AG09309 (cell line): ENCODE results near the gene WDR76.
"Not testable (repeated sequence)": the region's sequence is repeated elsewhere in the genome, so short reads cannot be mapped to it uniquely, and the experiment has no call there.

ENCODE experiments used
- DNase-seq: peaks from one replicate; pipeline ENCODE4 v3.0.0-alpha.2; 2010; ENCODE audit warnings: low read depth
- H3K4me3 ChIP-seq: 2 replicates; pipeline ENCODE4 v1.5.1; 2011; ENCODE audit warnings: mild to moderate bottlenecking, low read depth, low read length, moderate library complexity; ENCODE audit not compliant: control insufficient read depth
- TF ChIP-seq, protein P1 (sequence below): IDR thresholded peaks from 2 replicates; pipeline ENCODE4 v1.5.1; 2011; ENCODE audit warnings: mild to moderate bottlenecking, low read depth, low read length, inconsistent platforms; ENCODE audit not compliant: insufficient read depth, control insufficient read depth; ENCODE audit errors: missing control alignments

Gene WDR76

DNA sequence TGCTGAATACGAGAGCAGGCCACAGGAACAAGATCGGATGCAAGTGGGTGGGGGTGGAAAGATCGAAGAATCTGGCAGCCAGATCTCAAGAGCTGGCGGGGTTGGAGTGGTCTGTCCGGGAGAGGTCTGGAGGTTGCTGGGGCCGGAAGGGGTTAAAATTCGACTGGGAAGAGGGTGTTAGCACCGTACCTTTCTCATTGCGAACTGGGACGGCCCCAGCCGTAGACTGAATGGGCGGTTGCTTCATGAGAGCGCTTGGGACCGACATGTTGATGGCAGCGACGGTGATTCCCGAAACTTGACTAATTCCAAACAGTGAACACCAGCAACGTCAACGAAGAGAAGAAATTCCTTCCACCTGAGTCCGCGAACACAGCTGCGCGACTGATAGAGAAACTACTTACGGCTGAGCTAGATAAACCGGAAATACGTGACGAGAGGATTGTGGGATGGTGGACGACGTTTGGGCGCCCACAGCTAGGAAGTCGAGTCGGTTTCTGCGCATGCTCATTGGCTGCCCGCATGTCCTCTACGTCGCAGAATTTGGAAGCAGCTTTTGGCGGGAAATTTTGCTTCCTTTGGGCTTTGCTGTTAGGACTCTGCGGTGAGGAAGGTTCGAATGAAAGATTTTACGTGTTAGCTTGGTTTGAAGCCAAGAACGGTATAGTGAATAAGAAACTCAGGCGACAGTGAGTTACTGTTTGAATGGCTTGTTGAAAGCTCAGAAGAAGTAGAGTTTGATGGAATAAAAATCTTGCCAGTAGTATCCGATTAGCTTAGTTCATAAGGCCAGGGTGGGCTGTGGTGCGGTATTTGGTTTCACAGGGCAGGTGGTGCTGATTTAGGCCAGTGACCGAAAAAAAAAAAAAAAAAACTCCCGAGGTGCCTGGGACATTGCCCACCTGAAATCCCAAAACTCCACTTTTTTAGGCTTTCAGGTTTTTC lies 2.2 kb upstream of the WDR76 start, which contains the start of gene MFAP1:
TSS of gene MFAP1 (minus strand) at position 389 of the 945 bp plus-strand sequence. CDS start at position 268, 121 bp downstream.
- DNase-seq: peak; percentile 89
- TF ChIP-seq, protein P1, sequence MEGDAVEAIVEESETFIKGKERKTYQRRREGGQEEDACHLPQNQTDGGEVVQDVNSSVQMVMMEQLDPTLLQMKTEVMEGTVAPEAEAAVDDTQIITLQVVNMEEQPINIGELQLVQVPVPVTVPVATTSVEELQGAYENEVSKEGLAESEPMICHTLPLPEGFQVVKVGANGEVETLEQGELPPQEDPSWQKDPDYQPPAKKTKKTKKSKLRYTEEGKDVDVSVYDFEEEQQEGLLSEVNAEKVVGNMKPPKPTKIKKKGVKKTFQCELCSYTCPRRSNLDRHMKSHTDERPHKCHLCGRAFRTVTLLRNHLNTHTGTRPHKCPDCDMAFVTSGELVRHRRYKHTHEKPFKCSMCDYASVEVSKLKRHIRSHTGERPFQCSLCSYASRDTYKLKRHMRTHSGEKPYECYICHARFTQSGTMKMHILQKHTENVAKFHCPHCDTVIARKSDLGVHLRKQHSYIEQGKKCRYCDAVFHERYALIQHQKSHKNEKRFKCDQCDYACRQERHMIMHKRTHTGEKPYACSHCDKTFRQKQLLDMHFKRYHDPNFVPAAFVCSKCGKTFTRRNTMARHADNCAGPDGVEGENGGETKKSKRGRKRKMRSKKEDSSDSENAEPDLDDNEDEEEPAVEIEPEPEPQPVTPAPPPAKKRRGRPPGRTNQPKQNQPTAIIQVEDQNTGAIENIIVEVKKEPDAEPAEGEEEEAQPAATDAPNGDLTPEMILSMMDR: no peak
- peak within 1 kb of the TSS; percentile 99 for H3K4me3 ChIP-seq

DNA sequence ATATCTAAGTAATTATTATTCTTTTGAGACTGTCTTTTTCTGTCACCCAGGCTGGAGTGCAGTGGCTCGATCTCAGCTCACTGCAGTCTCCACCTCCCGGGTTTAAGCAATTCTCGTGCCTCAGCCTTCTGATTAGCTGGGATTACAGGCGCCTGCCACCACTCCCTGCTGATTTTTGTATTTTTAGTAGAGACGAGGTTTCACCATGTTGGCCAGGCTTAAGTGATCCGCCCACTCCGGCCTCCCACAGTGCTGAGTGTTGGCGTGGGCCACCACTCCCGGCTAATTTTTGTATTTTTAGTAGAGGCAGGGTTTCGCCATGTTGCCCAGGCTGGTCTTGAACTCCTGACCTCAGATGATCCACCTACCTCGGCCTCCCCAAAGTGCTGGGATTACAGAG lies 1.5 kb upstream of the WDR76 start:
- not testable (repeated sequence) for DNase-seq, H3K4me3 ChIP-seq

DNA sequence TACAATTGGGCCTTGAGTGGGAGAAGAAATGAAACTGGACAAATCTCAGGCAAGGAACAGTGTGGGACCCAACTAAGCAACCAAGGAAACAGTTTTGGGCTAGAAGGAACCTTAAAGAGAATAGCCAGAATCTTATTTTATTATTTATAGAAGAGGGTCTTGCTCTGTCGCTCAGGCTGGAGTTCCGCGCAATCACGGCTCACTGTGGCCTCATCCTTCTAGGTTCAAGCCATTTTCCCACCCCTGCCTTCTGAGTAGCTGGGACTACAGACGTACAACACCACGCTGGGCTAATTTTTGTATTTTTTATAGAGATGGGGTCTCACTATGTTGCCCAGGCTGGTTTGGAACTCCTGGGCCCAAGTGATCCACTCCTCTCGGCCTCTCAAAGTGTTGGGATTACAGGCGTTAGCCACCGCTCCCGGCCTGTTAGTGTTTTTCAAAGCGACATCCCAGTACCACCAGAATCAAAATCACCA lies 734 bp upstream of the WDR76 start:
- TF ChIP-seq, protein P1: no peak
- H3K4me3 ChIP-seq: peak overlapping the region; percentile 63
- no peak for DNase-seq

DNA sequence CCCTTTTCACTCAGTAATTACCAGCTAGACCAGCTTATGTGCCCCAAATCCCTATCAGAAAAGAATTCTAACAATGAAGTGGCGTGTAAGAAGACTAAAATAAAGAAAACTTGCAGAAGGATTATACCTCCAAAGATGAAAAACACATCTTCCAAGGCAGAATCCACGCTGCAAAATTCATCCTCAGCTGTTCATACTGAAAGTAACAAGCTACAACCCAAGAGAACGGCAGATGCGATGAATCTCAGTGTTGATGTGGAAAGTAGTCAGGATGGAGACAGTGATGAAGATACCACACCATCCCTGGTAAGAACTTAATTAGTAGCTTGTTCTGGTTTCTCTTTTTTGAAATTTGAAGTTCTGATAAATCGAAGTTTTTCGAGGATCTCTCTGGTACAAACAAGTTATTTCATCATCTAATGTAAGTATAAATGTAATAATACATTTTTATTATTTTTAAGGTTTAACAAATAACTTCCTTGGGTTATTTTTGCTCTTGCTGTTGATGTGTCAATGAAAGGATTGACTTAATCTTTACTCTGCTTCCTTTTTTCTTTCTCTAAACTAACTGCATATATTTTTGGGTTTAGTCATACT lies 1.4 kb downstream of the WDR76 start:
- no peak overlapping the region; the same call in 1 of the 2 replicates for H3K4me3 ChIP-seq
- TF ChIP-seq, protein P1: no peak
- no peak for DNase-seq

DNA sequence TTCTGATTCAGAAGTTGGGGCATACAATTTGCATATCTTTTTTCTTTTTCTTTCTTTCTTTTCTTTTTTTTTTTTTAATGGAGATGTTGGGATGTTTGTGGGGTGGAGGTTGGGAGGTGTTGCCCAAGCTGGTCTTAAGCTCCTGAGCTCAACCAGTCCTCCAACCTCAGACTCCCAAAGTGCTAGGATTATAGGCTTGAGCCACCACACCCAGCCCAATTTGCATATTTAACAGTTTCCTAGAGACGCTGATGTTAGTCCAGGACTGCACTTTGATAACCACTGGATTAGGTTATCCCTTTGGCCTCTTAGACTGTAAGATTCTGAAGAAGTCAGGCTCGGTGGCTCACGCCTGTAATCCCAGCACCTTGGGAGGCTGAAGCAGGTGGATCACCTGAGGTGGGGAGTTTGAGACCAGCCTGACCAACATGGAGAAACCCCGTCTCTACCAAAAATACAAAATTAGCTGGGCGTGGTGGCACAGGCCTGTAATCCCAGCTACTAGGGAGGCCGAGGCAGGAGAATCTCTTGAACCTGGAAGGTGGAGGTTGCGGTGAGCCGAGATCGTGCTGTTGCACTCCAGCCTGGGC lies 3.2 kb downstream of the WDR76 start:
- not testable (repeated sequence) for DNase-seq, H3K4me3 ChIP-seq

DNA sequence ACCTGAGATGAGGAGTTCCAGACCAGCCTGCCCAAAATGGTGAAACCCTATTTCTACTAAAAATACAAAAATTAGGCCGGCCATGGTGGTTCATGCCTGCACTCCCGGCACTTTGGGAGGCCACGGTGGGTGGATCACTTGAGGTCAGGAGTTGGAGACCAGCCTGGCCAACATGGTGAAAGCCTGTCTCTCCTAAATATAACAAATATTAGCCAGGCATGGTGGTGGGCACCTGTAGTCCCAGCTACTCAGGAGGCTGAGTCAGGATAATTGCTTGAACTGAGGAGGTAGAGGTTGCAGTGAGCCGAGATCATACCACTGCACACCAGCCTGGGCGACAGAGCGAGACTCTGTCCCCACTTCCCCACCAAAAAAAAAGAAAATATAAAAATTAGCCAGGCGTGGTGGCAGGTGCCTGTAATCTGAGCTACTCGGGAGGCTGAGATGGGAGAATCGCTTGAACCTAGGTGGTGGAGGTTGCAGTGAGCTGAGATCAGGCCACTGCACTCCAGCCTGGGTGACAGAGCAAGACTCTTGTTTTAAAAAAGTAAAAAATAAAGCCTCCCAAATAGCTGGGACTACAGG lies 4.0 kb downstream of the WDR76 start:
- not testable (repeated sequence) for H3K4me3 ChIP-seq, DNase-seq

DNA sequence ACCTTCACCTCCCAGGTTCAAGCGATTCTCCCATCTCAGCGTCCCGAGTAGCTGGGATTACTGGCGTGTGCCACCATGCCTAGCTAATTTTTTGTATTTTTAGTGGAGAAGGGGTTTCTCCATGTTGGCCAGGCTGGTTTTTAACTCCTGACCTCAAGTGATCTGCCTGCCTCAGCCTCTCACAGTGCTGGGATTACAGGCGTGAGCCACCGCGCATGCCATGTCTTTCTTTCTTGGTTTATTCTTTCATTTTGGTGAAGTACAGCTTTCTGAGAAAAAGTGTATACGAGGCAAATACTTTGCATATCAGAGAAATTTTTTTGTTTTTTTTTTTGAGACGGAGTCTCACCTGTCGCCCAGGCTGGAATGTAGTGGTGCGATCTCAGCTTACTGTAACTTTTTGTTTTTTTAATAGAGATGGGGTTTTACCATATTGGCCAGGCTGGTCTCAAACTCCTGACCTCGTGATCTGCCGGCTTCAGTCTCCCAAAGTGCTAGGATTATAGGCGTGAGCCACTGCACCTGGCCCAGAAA lies 4.8 kb downstream of the WDR76 start:
- not testable (repeated sequence) for H3K4me3 ChIP-seq

DNA sequence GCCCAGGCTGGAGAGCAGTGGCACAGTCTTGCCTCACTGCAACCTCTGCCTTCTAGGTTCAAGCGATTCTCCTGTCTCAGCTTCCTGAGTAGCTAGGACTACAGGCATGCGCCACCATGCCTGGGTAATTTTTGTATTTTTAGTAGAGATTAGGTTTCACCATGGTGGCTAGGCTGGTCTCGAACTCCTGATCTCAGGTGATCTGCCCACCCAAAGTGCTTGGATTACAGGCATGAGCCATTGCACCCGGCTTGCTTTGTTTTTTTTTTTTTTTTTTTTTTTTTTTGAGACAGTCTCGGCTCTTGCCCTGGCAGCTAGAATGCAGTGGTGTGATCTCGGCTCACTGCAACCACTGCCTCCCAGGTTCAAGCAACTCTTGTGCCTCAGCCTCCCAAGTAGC lies 5.7 kb downstream of the WDR76 start:
- not testable (repeated sequence) for DNase-seq, H3K4me3 ChIP-seq

More for the DNA sequence above, 4.8 kb downstream of the WDR76 start:
- DNase-seq: not testable (repeated sequence)

DNA sequence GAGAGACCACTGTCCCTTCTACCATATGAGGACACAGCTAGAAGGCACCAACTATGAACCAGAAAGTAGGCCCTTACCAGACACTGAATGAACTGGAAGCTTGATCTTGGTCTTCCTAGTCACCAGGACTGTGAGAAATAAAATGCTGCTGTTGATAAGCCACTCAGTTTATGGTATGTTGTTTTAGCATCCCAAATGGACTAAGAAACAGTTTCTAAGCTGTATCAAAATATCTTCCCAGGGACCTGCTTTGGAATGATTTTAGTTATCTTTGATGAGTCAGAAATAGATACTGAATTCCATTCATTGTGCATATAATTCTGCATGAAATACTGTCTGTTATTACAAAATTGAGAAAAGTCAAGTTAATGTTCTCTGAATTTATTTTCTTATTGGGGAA lies 18.6 kb downstream of the WDR76 start:
- TF ChIP-seq, protein P1: no peak
- DNase-seq: no peak
- no peak overlapping the region for H3K4me3 ChIP-seq
